SK-N-SH (cell line): ENCODE measurements around the gene ADGRD2. TPM values are rescaled to one million over a fixed set of nuclear protein-coding genes. Genes with fewer than 3 reads are reported as not detected.

Experiments
- CTCF ChIA-PET: fragments of 300-600, 350-600 bp; formaldehyde crosslinking; extraction: SDS; loops from one replicate; lab custom pipeline; 2021; lab: Yijun Ruan, JAX
- POLR2A ChIA-PET: fragments of 350-600 bp; sonication (Branson Sonifier 250); formaldehyde crosslinking; extraction: SDS; loops from one replicate; lab custom pipeline; 2020; ENCODE audit warnings: antibody characterized with exemption, inconsistent platforms; lab: Yijun Ruan, JAX
- DNase-seq: peaks from one replicate; pipeline ENCODE4 v3.0.0; 2012
- H2AFZ ChIP-seq: fragments of 200-600 bp; sonication (generic); 2 replicates; pipeline ENCODE4 v1.8.1; 2016; ENCODE audit warnings: antibody characterized with exemption, mild to moderate bottlenecking, low read depth
- H3F3A ChIP-seq: fragments of 200-600 bp; sonication (generic); replicated peaks from 2 replicates; pipeline ENCODE3; 2016; ENCODE audit warnings: antibody characterized with exemption, mild to moderate bottlenecking; ENCODE audit not compliant: insufficient read depth
- H3K27ac ChIP-seq, 2 experiments: fragments of 200-500 bp in 1 of 2; fragments of 200-600 bp in 1 of 2; sonication (Bioruptor generic) in 1 of 2; sonication (generic), shearing (Covaris generic) in 1 of 2; 2 replicates each; pipeline versions ENCODE4 v1.5.1 to v1.6.1; 2014 to 2016; ENCODE audit warnings: low read depth in 2 of 2, inconsistent platforms in 1 of 2, low read length in 1 of 2, mild to moderate bottlenecking in 1 of 2, mixed read lengths in 1 of 2
- H3K27me3 ChIP-seq: fragments of 200-600 bp; sonication (generic), shearing (Covaris generic); 2 replicates; pipeline ENCODE4 v1.6.1; 2016; ENCODE audit warnings: mixed run types; ENCODE audit not compliant: insufficient read depth
- H3K36me3 ChIP-seq, 2 experiments: fragments of 200-500 bp in 1 of 2; fragments of 200-600 bp in 1 of 2; sonication (Bioruptor generic) in 1 of 2; sonication (generic) in 1 of 2; replicated peaks in 1 of 2; 2 replicates each; pipeline versions ENCODE3 to v1.5.1; 2014 to 2016; ENCODE audit warnings: low read length in 1 of 2, mild to moderate bottlenecking in 1 of 2; ENCODE audit not compliant: insufficient read depth in 2 of 2, control insufficient read depth in 1 of 2
- H3K4me1 ChIP-seq, 2 experiments: fragments of 200-500 bp in 1 of 2; fragments of 200-600 bp in 1 of 2; sonication (Bioruptor generic) in 1 of 2; sonication (generic), shearing (Covaris generic) in 1 of 2; 2 replicates each; pipeline versions ENCODE4 v1.5.1 to v1.6.1; 2014 to 2016; ENCODE audit warnings: low read depth in 1 of 2, low read length in 1 of 2, mixed run types in 1 of 2; ENCODE audit not compliant: insufficient read depth in 2 of 2, control insufficient read depth in 1 of 2
- H3K4me2 ChIP-seq: fragments of 200-600 bp; sonication (generic), shearing (Covaris generic); 2 replicates; pipeline ENCODE4 v1.6.1; 2017; ENCODE audit warnings: mixed run types
- H3K4me3 ChIP-seq, 2 experiments: fragments of 200-500 bp in 1 of 2; fragments of 200-600 bp in 1 of 2; sonication (Bioruptor generic) in 1 of 2; sonication (generic), shearing (Covaris generic) in 1 of 2; 2 replicates each; pipeline versions ENCODE4 v1.5.1 to v1.8.1; 2014 to 2016; ENCODE audit warnings: low read depth in 2 of 2, inconsistent platforms in 1 of 2, low read length in 1 of 2, mild to moderate bottlenecking in 1 of 2, mixed read lengths in 1 of 2, moderate library complexity in 1 of 2
- H3K79me2 ChIP-seq: fragments of 200-600 bp; sonication (generic); 2 replicates; pipeline ENCODE4 v1.8.1; 2017; ENCODE audit warnings: mild to moderate bottlenecking; ENCODE audit not compliant: insufficient read depth
- H3K9ac ChIP-seq: fragments of 200-600 bp; sonication (generic); 2 replicates; pipeline ENCODE4 v1.6.1; 2017; ENCODE audit warnings: mixed run types
- H3K9me2 ChIP-seq: fragments of 200-600 bp; sonication (generic); 2 replicates; pipeline ENCODE4 v1.6.1; 2017; ENCODE audit warnings: mixed run types
- H3K9me3 ChIP-seq: fragments of 200-600 bp; sonication (generic); 2 replicates; pipeline ENCODE4 v1.6.1; 2017; ENCODE audit warnings: mixed run types, mild to moderate bottlenecking, moderate library complexity
- H4K20me1 ChIP-seq: fragments of 200-600 bp; sonication (generic); 2 replicates; pipeline ENCODE4 v1.6.1; 2017; ENCODE audit warnings: mild to moderate bottlenecking, mixed run types; ENCODE audit not compliant: insufficient read depth
- ELF1 ChIP-seq: IDR thresholded peaks from 2 replicates; pipeline ENCODE4 v1.4.0; 2012
- FOSL2 ChIP-seq: IDR thresholded peaks from 2 replicates; pipeline ENCODE4 v1.4.0; 2012; ENCODE audit warnings: low read depth, mild to moderate bottlenecking, moderate library complexity, borderline replicate concordance
- MXI1 ChIP-seq: IDR thresholded peaks from 2 replicates; pipeline ENCODE4 v1.6.1; 2012; ENCODE audit warnings: mild to moderate bottlenecking, low read depth, low read length, improper control_type of control experiment
- RAD21 ChIP-seq: IDR thresholded peaks from 2 replicates; pipeline ENCODE4 v1.6.1; 2012; ENCODE audit warnings: mild to moderate bottlenecking, low read length
- RCOR1 ChIP-seq: fragments of 150-350 bp; IDR thresholded peaks from 2 replicates; pipeline ENCODE4 v1.6.1; 2017; ENCODE audit warnings: antibody characterized with exemption, low read length
- RFX5 ChIP-seq: IDR thresholded peaks from 2 replicates; pipeline ENCODE4 v1.6.1; 2012; ENCODE audit warnings: mild to moderate bottlenecking, improper control_type of control experiment, low read length
- RXRA ChIP-seq: IDR thresholded peaks from 2 replicates; pipeline ENCODE4 v1.4.0; 2012; ENCODE audit warnings: low read depth, mild to moderate bottlenecking, borderline replicate concordance
- SIN3A ChIP-seq: IDR thresholded peaks from 2 replicates; pipeline ENCODE4 v1.6.1; 2012; ENCODE audit warnings: low read depth, mild to moderate bottlenecking, low read length, moderate library complexity, borderline replicate concordance
- SMC3 ChIP-seq: IDR thresholded peaks from 2 replicates; pipeline ENCODE4 v1.6.1; 2012; ENCODE audit warnings: low read depth, low read length, improper control_type of control experiment
- TEAD4 ChIP-seq: IDR thresholded peaks from 2 replicates; pipeline ENCODE4 v1.4.0; 2012; ENCODE audit warnings: mild to moderate bottlenecking, borderline replicate concordance; ENCODE audit not compliant: insufficient read depth
- YY1 ChIP-seq: IDR thresholded peaks from 2 replicates; pipeline ENCODE4 v1.4.0; 2012; ENCODE audit warnings: low read depth, mild to moderate bottlenecking
- WGBS: methylation state at CpG from one replicate; pipeline ENCODE4 v1.1.6; 2017; ENCODE audit warnings: low lambda C conversion rate; 5-methylcytosine and 5-hydroxymethylcytosine counted together
- polyA plus RNA-seq, 3 experiments: library from polyadenylated mRNA; depleted of rRNA; stranded (reverse); fragments of >200 nt; gene quantifications; 2 replicates each; pipeline ENCODE4 v1.2.3, GENCODE V29; 2012
- TF ChIP-seq, protein P1 (sequence below): IDR thresholded peaks from 2 replicates; pipeline ENCODE4 v1.4.0; 2012; ENCODE audit warnings: low read depth
- TF ChIP-seq, protein P2 (sequence below): IDR thresholded peaks from 2 replicates; pipeline ENCODE4 v1.4.0; 2012; ENCODE audit warnings: low read depth, borderline replicate concordance
- TF ChIP-seq, protein P3 (sequence below): fragments of 150-350 bp; IDR thresholded peaks from 2 replicates; pipeline ENCODE4 v1.6.1; 2016; ENCODE audit warnings: mild to moderate bottlenecking, low read depth, low read length
- TF ChIP-seq, protein P4 (sequence below): IDR thresholded peaks from 2 replicates; pipeline ENCODE4; 2012

Gene ADGRD2
- polyA plus RNA-seq, 1 of the 3 experiments (the other 2 are of a cell fraction) = 0.05 TPM

DNA sequence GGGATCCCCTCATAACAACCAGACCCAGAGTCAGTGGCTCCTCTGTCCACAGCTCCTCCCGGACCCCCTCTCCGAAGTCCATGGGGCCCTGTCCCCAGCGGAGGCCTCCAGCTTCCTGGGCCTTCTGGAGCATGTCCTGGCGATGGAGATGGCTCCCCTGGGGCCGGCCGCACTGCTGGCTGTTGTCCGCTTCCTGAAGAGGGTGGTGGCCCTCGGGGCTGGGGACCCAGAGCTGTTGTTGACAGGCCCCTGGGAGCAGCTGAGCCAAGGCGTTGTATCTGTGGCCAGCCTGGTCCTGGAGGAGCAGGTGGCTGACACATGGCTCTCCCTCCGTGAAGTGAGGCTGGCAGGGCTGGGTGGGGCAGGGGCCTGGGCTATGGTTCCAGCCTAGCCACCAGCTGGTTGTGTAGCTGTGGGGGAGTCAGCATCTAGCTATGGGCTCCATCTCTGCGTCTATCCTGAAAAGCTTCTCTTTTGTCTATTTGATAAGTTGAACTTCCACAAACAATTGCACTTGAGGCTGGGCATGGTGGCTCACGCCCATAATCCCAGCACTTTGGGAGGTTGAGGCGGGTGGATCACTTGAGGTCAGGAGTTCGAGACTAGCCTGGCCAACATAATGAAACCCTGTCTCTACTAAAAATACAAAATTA is 4.7 kb downstream of the ADGRD2 start:
- POLR2A ChIA-PET = no interaction called here
- H3K4me3 ChIP-seq = no peak overlapping the region
- no peak overlapping the region for H3K27ac ChIP-seq
- TF ChIP-seq RAD21 = no peak
- no peak for TF ChIP-seq RFX5
- no peak for TF ChIP-seq RXRA
- no peak for TF ChIP-seq RCOR1
- TF ChIP-seq MXI1 = no peak
- TF ChIP-seq, protein P1, sequence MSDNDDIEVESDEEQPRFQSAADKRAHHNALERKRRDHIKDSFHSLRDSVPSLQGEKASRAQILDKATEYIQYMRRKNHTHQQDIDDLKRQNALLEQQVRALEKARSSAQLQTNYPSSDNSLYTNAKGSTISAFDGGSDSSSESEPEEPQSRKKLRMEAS = no peak
- TF ChIP-seq ELF1 = no peak
- TF ChIP-seq, protein P2, sequence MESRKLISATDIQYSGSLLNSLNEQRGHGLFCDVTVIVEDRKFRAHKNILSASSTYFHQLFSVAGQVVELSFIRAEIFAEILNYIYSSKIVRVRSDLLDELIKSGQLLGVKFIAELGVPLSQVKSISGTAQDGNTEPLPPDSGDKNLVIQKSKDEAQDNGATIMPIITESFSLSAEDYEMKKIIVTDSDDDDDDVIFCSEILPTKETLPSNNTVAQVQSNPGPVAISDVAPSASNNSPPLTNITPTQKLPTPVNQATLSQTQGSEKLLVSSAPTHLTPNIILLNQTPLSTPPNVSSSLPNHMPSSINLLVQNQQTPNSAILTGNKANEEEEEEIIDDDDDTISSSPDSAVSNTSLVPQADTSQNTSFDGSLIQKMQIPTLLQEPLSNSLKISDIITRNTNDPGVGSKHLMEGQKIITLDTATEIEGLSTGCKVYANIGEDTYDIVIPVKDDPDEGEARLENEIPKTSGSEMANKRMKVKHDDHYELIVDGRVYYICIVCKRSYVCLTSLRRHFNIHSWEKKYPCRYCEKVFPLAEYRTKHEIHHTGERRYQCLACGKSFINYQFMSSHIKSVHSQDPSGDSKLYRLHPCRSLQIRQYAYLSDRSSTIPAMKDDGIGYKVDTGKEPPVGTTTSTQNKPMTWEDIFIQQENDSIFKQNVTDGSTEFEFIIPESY = no peak
- TF ChIP-seq, protein P3, sequence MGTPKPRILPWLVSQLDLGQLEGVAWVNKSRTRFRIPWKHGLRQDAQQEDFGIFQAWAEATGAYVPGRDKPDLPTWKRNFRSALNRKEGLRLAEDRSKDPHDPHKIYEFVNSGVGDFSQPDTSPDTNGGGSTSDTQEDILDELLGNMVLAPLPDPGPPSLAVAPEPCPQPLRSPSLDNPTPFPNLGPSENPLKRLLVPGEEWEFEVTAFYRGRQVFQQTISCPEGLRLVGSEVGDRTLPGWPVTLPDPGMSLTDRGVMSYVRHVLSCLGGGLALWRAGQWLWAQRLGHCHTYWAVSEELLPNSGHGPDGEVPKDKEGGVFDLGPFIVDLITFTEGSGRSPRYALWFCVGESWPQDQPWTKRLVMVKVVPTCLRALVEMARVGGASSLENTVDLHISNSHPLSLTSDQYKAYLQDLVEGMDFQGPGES = no peak
- TF ChIP-seq YY1 = no peak
- no peak for TF ChIP-seq FOSL2
- no peak for TF ChIP-seq TEAD4
- TF ChIP-seq, protein P4, sequence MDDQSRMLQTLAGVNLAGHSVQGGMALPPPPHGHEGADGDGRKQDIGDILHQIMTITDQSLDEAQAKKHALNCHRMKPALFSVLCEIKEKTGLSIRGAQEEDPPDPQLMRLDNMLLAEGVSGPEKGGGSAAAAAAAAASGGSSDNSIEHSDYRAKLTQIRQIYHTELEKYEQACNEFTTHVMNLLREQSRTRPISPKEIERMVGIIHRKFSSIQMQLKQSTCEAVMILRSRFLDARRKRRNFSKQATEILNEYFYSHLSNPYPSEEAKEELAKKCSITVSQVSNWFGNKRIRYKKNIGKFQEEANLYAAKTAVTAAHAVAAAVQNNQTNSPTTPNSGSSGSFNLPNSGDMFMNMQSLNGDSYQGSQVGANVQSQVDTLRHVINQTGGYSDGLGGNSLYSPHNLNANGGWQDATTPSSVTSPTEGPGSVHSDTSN = no peak
- TF ChIP-seq SIN3A = no peak
- TF ChIP-seq SMC3 = no peak
- no peaks in the 10 kb centered on the region for H3K27me3 ChIP-seq
- no peaks in the 10 kb centered on the region for H3K36me3 ChIP-seq
- H3K9me3 ChIP-seq = no peaks in the 10 kb centered on the region
- peaks cover 0 to 12% of the 10 kb centered on the region in 2 experiments; a peak in 1 of 4 replicates for H3K4me1 ChIP-seq
- no peaks in the 10 kb centered on the region for H4K20me1 ChIP-seq
- CTCF ChIA-PET = no interaction called here
- H3K9ac ChIP-seq = no peak overlapping the region
- no peaks in the 10 kb centered on the region for H3K79me2 ChIP-seq
- no peak overlapping the region for H2AFZ ChIP-seq
- DNase-seq = peak; percentile 32
- H3F3A ChIP-seq = no peaks in the 10 kb centered on the region
- H3K4me2 ChIP-seq = no peak overlapping the region
- WGBS = 69% methylated on average over 6 of the region's 14 CpGs
- no peaks in the 10 kb centered on the region for H3K9me2 ChIP-seq
